HG02642 (cell line): ENCODE measurements around the gene JAGN1.
"Not testable (repeated sequence)": the region's sequence is repeated elsewhere in the genome, so short reads cannot be mapped to it uniquely, and the experiment has no call there.

Experiments
- ATAC-seq: cut with Tn5 transposase; IDR thresholded peaks from one replicate; pipeline ENCODE4 v1.9.1; 2021; ENCODE audit warnings: mild to moderate bottlenecking; ENCODE audit not compliant: unreplicated experiment, poor library complexity

The JAGN1 gene

GRCh38 chr3:9890249-9891071 lies at the start of gene JAGN1:
TSS of gene JAGN1 (plus strand) at chr3:9890610. CDS start at chr3:9890723, 113 bp downstream.
- ATAC-seq = peak; percentile 82

- no peak for ATAC-seq
These were observed 49.4 kb upstream of the JAGN1 start for GRCh38 chr3:9841015-9841414.

GRCh38 chr3:9843715-9844438 lies 46.5 kb upstream of the JAGN1 start, which contains the start of gene RPUSD3:
TSS of gene RPUSD3 (minus strand) at chr3:9844008. CDS start at chr3:9843990, 18 bp downstream.
- ATAC-seq = peak; percentile 98

GRCh38 chr3:9846231-9846630 lies 44.2 kb upstream of the JAGN1 start:
- ATAC-seq = no peak

- ATAC-seq = no peak
These were observed 43.4 kb upstream of the JAGN1 start for GRCh38 chr3:9846931-9847488.

GRCh38 chr3:9847870-9848269 lies 42.5 kb upstream of the JAGN1 start:
- ATAC-seq = not testable (repeated sequence)

- ATAC-seq = not testable (repeated sequence)
These were observed 41.5 kb upstream of the JAGN1 start for GRCh38 chr3:9848860-9849259.

- ATAC-seq = not testable (repeated sequence)
These were observed 39.0 kb upstream of the JAGN1 start for GRCh38 chr3:9851383-9851782.

GRCh38 chr3:9851926-9852325 lies 38.5 kb upstream of the JAGN1 start:
- ATAC-seq = not testable (repeated sequence)

- no peak for ATAC-seq
These were observed 37.9 kb upstream of the JAGN1 start for GRCh38 chr3:9852528-9852927.

- ATAC-seq = not testable (repeated sequence)
These were observed 36.0 kb upstream of the JAGN1 start for GRCh38 chr3:9854291-9854940.

GRCh38 chr3:9855594-9855993 lies 34.8 kb upstream of the JAGN1 start:
- no peak for ATAC-seq

- ATAC-seq = no peak
These were observed 30.8 kb upstream of the JAGN1 start for GRCh38 chr3:9859530-9860025.

- ATAC-seq = no peak
These were observed 29.2 kb upstream of the JAGN1 start for GRCh38 chr3:9861201-9861600.

- no peak for ATAC-seq
These were observed 28.7 kb upstream of the JAGN1 start for GRCh38 chr3:9861626-9862130.

- ATAC-seq = peak; percentile 38
These were observed 27.9 kb upstream of the JAGN1 start for GRCh38 chr3:9862391-9863057.

GRCh38 chr3:9863058-9863772 lies 27.2 kb upstream of the JAGN1 start:
- ATAC-seq = no peak

GRCh38 chr3:9864200-9864927 lies 26.0 kb upstream of the JAGN1 start:
- ATAC-seq = no peak
